HFF-Myc (cell line): Measurements from ENCODE around the gene NTM.

ENCODE experiments used
- DNase-seq: peaks from one replicate; pipeline ENCODE4 v3.0.0-alpha.2; 2011; ENCODE audit warnings: low read depth; ENCODE audit errors: extremely low read depth
- H3K4me3 ChIP-seq: replicated peaks from 2 replicates; pipeline ENCODE4 v1.5.1; 2011; ENCODE audit warnings: low read depth, mild to moderate bottlenecking, control low read depth, low read length
- CTCF ChIP-seq: IDR thresholded peaks from 2 replicates; pipeline ENCODE4 v1.5.1; 2012; ENCODE audit warnings: mild to moderate bottlenecking, low read depth, low read length, control low read depth; ENCODE audit errors: missing control alignments

The NTM gene

GRCh38 chr11:131353766-131354165, 16.6 kb upstream of the NTM start:
- H3K4me3 ChIP-seq, result no peak overlapping the region
- no peak for TF ChIP-seq CTCF
- no peak for DNase-seq

- H3K4me3 ChIP-seq, result no peak overlapping the region
- DNase-seq, result no peak
- no peak for TF ChIP-seq CTCF
These were observed 16.1 kb upstream of the NTM start for GRCh38 chr11:131354251-131354701.

- no peak for DNase-seq
- no peak for TF ChIP-seq CTCF
- H3K4me3 ChIP-seq, result no peak overlapping the region
These were observed 14.2 kb upstream of the NTM start for GRCh38 chr11:131356206-131356605.

- TF ChIP-seq CTCF, result no peak
- no peak for DNase-seq
- H3K4me3 ChIP-seq, result no peak overlapping the region
These were observed 5.0 kb upstream of the NTM start for GRCh38 chr11:131365329-131365930.

- no peak for TF ChIP-seq CTCF
- no peak for DNase-seq
- H3K4me3 ChIP-seq, result no peak overlapping the region
These were observed 731 bp downstream of the NTM start for GRCh38 chr11:131370901-131371790.

GRCh38 chr11:131371791-131372104, 1.3 kb downstream of the NTM start:
- H3K4me3 ChIP-seq, result no peak overlapping the region
- DNase-seq, result no peak
- TF ChIP-seq CTCF, result no peak
